ENCODE results near the gene GPX3. TPM values are rescaled to one million over a fixed set of nuclear protein-coding genes. Genes with fewer than 3 reads are reported as not detected.

Gene GPX3
- total and polyA plus RNA-seq, 2 of the 13 experiments (the other 11 are each of a cell fraction or from before 2014, with no cell fraction given) = 33.8 to 1,892 TPM

DNA sequence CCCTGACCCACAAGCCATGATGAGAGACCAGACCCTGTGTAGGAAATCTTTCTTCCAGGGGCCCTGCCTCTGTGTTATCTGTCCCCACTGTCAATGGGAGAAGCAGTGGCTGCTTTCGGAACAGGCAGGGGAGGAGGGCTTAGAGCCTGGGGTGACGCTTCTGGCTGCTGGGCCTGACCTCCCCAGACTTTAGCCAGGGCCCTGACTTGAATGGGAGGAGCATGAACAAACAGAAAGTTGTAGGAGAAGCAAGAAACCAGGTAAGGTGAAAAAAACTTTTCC, 12.2 kb upstream of the GPX3 start:
- no peak overlapping the region for H2AFZ ChIP-seq (ENCODE audit: low read length)
- H4K20me1 ChIP-seq (ENCODE audit: insufficient read depth, low read length) = no peaks in the 10 kb centered on the region
- no peak overlapping the region for H3K4me3 ChIP-seq (replicated peaks in 1 of 3; ENCODE audit: insufficient read depth in 1 of 3, low read depth in 2 of 3, low read length in 3 of 3)
- intact Hi-C loops (cut with micrococcal nuclease; ENCODE audit: unreplicated experiment) = loop anchor here (10.0 kb wide), 1 partner anchor 217 kb away; the partner anchor contains the start of gene CCDC69
- ChIA-PET CTCF (ENCODE audit: low intra/inter-chr PET ratio, low total read pairs) (no interaction called here), POLR2A (no interaction called here)
- no peaks in the 10 kb centered on the region for H3K9me3 ChIP-seq (ENCODE audit: low read length)
- no peak overlapping the region for H3K9ac ChIP-seq (ENCODE audit: insufficient read depth, low read depth, low read length)
- no peaks in the 10 kb centered on the region for H3K36me3 ChIP-seq (replicated peaks in 1 of 2; ENCODE audit: control insufficient read depth in 1 of 2, insufficient read depth in 2 of 2, low read length in 2 of 2)
- no TSS peak for BruUV-seq (replicated peaks)
- peaks cover 93% of the 10 kb centered on the region for H3K4me1 ChIP-seq (ENCODE audit: insufficient read depth, low read length)
- ATAC-seq (no peak), DNase-seq (ENCODE audit: low spot score) (no peak), FAIRE-seq (no peak)
- H3K79me2 ChIP-seq (ENCODE audit: insufficient read depth, low read length) = no peaks in the 10 kb centered on the region
- H3K27me3 ChIP-seq (ENCODE audit: control insufficient read depth in 1 of 2, insufficient read depth in 2 of 2, low read length in 2 of 2) = no peaks in the 10 kb centered on the region
- WGBS (ENCODE audit: low lambda C conversion rate) = 52% methylated on average over 2 of the region's 2 CpGs
- no peak overlapping the region for H3K27ac ChIP-seq (ENCODE audit: extremely low read length, insufficient read depth, low read length)
- in situ Hi-C loops (cut with HindIII; ENCODE audit: extremely low pct_ligation_motif_present, low pct_unique_long_range_greater_than_20kb) = loop anchor here (5.0 kb wide), 1 partner anchor 39 kb away; no protein-coding TSS in a partner anchor
- no peak overlapping the region for H3K4me2 ChIP-seq (ENCODE audit: low read depth, low read length)
- TF ChIP-seq, protein P1, sequence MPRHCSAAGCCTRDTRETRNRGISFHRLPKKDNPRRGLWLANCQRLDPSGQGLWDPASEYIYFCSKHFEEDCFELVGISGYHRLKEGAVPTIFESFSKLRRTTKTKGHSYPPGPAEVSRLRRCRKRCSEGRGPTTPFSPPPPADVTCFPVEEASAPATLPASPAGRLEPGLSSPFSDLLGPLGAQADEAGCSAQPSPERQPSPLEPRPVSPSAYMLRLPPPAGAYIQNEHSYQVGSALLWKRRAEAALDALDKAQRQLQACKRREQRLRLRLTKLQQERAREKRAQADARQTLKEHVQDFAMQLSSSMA (CRISPR knock-in tag; IDR thresholded peaks at IDR 0.05) = no peak
- TF ChIP-seq ZNF274 (CRISPR knock-in tag; IDR thresholded peaks at IDR 0.05) (no peak), CCAR2 (optimal IDR thresholded peaks at IDR 0.05; ENCODE audit: low read depth, low read length) (no peak), MAFF (IDR thresholded peaks at IDR 0.05; ENCODE audit: low read depth, low read length) (no peak), ZEB1 (IDR thresholded peaks at IDR 0.05; ENCODE audit: insufficient replicate concordance, low read depth) (no peak), ZNF17 (CRISPR knock-in tag; IDR thresholded peaks at IDR 0.05) (no peak), ZNF562 (CRISPR knock-in tag; IDR thresholded peaks at IDR 0.05; ENCODE audit: borderline replicate concordance) (no peak), MYC (CRISPR knock-in tag; IDR thresholded peaks at IDR 0.05; ENCODE audit: borderline replicate concordance) (no peak), REPIN1 (CRISPR knock-in tag; IDR thresholded peaks at IDR 0.05; ENCODE audit: borderline replicate concordance, low read depth) (no peak), CHD2 (IDR thresholded peaks at IDR 0.05; ENCODE audit: low read depth, low read length) (no peak), MBNL3 (CRISPR knock-in tag; conservative IDR thresholded peaks at IDR 0.05) (no peak), CBFB (CRISPR knock-in tag; IDR thresholded peaks at IDR 0.05) (no peak), ZNF557 (CRISPR knock-in tag; IDR thresholded peaks at IDR 0.05) (no peak), ZNF839 (CRISPR knock-in tag; IDR thresholded peaks at IDR 0.05; ENCODE audit: borderline replicate concordance) (no peak)
- TF ChIP-seq, protein P2, sequence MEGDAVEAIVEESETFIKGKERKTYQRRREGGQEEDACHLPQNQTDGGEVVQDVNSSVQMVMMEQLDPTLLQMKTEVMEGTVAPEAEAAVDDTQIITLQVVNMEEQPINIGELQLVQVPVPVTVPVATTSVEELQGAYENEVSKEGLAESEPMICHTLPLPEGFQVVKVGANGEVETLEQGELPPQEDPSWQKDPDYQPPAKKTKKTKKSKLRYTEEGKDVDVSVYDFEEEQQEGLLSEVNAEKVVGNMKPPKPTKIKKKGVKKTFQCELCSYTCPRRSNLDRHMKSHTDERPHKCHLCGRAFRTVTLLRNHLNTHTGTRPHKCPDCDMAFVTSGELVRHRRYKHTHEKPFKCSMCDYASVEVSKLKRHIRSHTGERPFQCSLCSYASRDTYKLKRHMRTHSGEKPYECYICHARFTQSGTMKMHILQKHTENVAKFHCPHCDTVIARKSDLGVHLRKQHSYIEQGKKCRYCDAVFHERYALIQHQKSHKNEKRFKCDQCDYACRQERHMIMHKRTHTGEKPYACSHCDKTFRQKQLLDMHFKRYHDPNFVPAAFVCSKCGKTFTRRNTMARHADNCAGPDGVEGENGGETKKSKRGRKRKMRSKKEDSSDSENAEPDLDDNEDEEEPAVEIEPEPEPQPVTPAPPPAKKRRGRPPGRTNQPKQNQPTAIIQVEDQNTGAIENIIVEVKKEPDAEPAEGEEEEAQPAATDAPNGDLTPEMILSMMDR (CRISPR knock-in tag; IDR thresholded peaks at IDR 0.05) = no peak
